Tibial nerve (tissue), 4 donors: Measurements from ENCODE around the gene NR2C2.

Experiments
- CTCF ChIP-seq, 5 experiments: fragments of 200-600 bp in 3 of 5; fragments of 450-650 bp in 2 of 5; sonication (generic) in 3 of 5; IDR thresholded peaks; one replicate each; pipeline ENCODE4 v1.5.1; 2016 to 2019; ENCODE audit warnings: antibody characterized with exemption in 5 of 5, mild to moderate bottlenecking in 3 of 5, moderate library complexity in 2 of 5
- EP300 ChIP-seq, 2 donors: sonication (generic); formaldehyde crosslinking; IDR thresholded peaks; one replicate each; pipeline ENCODE4 v1.6.1; 2017; ENCODE audit warnings: antibody characterized with exemption in 2 of 2, mild to moderate bottlenecking in 1 of 2

- TF ChIP-seq EP300 (IDR thresholded peaks at IDR 0.05) = no peak
- TF ChIP-seq CTCF (IDR thresholded peaks at IDR 0.05) = no peak
Observed at GRCh38 chr3:15049584-15049983, 102.2 kb downstream of the NR2C2 start.
